Measurements from ENCODE around the gene BARX2.

BARX2 gene

DNA sequence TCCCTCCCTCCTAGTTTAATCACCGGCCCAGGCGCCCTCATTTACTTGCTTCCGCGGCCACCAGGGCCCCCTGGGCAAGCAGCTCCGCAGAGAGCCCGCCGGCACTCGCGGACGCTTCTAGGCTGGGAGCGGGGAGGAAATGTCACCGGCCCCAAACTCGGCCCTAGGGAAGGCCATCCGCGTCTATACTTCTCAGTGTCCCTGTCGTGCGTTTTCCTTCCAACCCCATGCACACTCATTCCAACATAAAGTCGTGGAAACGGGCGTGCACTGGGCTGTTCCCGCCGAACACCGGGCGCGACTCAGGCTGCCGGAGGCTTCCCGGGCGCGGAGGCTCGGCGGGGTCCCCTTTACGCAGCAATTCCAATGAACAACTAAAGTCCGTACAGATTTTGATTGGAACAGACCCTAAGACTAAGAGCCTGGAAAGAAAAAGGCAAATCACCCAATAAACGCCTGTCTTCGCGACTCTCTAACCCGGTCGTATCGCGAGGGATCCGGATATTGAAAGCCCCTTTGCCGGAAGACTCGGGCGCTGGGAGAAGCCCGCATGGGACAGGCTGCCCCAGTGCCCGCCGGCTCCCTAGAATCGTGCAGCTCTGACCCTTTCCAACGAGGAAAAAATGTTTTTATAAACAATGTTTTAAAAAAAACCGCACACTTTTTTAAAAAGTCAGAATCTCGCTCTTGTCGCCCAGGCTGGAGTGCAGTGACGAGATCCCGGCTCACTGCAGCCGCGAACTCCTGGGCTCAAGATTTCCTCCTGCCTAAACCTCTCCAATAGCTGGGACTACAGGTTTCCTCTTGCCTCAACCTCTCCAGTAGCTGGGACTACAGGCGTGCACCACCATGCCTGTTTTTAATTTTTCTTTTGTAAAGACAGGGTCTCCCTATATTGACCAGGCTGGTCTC lies 1.3 kb upstream of the BARX2 start:
- no peak for DNase-seq (ENCODE audit: low read depth)

DNA sequence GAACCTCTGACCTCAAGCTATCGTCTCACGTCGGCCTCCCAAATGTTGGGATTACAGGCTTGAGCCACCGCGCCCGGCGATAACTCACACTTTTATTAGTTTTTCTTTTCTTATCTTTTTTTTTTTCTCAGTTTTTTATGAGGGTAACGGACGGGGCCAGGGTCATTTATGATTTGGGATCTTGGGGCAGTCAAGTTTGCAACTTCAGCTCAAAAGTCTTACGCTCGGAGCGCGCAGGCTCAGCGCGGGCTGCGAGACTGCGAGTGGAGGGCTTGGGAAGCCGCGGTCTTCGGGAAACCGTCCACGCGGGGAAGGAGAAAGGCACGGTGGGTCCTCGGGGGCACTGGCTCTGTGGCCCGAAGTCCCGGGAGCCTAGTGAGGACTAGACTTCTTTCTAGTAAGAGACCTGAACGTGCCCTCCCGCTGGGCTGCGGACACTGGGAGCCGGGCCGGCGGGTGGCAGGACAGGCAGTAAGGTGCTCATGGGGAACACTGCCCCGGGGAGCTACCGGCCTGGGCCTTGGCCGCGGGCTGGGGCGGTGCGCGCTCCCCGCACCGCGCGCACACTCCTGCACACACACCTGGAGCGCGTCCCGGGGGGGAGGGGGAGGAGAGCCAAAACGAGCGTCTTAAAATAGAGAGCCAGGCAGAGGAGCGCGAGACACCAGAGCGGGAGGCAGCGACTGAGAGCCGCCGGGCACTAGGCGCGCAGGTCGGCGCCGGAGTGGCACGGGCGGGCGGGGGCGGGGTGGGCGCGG lies 476 bp upstream of the BARX2 start:
- no peak for DNase-seq (ENCODE audit: low read depth)

DNA sequence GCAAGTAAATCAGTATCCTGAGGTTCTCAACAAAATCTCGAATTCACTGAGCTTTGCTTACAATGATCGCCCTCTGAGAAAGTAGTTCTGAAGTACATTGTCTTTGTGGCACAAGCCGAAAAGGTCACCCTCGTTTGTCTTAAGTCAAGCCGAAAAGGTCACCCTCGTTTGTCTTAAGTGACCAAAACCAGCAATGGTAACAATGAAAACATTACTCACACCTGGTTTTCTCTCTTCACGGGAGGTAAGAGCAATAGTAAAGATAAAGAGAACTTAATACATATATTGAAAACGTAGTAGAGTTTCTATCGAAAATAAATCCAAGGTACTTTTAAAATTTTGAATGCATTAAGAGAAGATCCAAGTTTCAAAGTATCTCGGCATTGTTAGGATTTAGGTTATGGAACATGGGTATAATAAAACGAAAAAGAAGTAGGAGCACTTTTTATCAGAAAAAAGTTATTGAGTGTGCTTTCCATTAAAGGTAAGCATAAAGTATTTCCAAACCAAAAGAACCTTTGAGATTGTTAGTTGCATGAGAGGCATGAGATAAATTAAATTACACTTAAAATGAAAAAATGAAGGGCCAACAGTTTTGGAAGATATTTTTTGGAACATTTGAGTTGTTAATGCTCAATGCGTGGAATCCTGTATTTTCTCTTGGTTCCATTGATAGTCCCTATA lies 1.2 kb downstream of the BARX2 start:
- no peak for DNase-seq (ENCODE audit: low read depth)

DNA sequence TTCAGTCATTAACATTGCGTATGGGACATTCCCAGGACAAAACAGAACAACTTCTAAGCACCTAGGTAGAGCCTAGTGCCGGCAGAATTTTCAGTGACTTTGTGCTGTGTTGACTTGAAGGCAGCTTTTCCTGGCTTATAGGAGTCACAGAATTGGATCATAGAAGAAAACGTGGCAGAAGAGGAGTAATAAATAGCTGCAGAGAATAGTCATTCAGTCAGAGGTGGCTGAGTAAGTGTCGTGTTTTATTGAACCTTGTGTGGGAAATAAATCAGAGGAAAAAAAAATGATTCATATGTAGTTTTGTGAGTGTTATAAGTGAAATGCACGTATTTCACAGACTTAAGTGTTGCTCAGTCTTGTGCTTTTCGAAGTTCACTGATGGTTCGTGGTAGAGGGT lies 2.1 kb downstream of the BARX2 start:
- DNase-seq (ENCODE audit: low read depth): no peak

DNA sequence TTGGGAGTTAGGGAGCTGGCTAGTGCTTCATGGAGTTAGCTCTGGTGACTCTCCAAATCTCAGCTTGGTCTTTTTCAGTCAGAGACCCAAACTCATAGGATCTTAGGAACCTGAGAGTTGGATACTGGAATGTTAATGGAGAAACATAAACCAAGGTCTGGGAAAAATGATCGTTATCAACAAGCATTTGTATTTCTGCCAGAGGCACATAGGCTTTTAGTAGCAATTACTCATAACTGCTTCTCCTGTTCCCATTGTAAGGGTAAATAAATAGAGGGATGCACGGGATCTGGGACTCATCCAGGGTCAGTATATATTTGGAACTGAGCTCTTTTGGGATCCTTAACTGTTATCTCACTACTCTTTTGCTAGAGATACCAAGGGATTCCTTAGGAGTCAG lies 4.8 kb downstream of the BARX2 start:
- no peak for DNase-seq (ENCODE audit: low read depth)

DNA sequence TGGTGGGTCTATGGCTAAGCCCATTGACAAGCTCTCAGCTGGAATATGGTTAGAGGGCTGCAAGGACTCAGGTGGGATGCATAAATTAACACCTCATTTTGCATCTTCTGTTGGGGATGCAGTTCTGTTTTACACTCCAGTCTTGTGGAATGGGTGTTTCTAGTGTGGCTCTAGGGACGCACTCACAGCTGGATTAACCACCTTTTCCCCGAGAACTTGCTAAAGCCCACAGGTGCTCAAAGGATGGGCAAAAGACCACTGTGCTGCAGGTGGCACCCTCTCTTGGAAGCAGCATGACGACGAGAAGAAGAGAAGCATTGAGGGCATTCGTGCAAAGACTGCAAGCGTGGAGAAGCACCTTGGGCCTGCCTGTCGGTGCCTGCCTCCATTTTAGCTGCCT lies 6.9 kb downstream of the BARX2 start:
- DNase-seq (ENCODE audit: low read depth): no peak

DNA sequence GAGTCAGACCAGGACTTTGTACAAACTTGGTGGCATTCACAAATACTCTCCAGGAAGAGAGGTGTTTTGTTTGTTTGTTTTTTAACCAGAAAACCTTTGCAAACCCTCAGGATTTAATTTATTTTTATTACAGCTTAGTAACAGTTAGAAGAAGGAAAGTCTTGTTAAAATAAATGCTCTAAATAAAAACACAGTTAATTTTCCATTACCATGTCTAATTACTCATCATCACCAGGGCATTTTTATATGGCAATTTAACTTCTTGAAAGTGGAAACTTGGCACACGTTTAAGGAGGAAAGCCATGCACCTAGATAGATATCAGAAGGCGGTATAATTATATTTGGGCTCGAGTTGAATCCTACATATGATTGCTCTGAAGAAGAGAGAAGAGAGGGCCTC lies 7.4 kb downstream of the BARX2 start:
- DNase-seq (ENCODE audit: low read depth): no peak

DNA sequence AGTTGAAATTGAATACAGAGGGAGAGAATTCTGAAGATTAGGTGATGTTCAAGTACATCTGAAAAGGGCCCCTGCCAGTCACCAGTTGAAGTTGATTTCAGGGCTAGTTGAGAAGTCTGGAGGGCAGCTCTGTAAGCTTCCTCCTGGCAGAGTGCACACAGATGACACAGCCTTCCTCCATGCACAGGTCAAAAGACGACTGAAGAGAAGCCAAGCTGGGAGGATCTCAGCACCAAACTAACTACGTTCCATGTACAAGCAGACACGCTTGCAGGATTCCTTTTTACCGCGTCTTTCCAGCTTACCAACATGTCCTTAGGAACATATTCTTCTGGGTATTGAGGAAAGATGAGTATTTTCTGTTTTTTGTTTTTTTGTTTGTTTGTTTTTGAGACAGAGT lies 7.9 kb downstream of the BARX2 start:
- DNase-seq (ENCODE audit: low read depth): no peak

DNA sequence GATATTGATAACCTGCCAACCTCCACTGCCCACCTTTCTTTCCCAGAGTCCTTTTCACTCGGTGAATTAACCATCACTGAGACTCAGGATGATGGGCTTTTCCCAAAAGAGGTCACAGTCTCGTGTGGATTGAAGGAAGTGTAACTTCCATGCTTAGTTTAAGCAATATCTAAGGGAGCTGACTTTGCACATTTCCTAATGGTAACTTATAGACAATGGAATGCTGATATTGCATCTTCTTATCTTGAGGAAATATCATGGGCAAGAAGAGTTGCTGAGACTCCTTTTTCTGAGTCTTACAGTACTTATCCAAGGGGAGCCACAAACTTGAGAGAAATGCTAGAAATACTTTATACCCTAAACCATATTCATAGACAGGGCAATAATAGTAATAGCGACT lies 8.8 kb downstream of the BARX2 start:
- no peak for DNase-seq (ENCODE audit: low read depth)

DNA sequence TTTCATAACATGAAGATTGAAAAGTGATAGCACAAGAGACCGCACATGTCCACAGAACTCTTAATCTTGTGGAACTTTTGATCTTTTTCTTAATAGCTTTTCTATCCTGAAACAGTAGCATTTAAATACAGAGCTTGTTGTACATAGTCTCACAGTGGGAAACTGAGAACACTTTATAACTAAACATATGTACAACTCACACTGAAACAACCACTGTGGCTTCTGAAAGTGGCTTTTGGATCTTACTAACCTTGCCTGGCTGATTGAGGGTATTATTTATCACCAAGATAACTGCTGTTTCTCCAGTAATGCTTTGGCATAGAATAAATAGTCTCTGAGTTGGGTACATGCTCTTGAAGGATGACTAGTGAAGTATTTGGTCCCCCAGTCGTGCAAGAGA lies 10.2 kb downstream of the BARX2 start:
- DNase-seq (ENCODE audit: low read depth): no peak

DNA sequence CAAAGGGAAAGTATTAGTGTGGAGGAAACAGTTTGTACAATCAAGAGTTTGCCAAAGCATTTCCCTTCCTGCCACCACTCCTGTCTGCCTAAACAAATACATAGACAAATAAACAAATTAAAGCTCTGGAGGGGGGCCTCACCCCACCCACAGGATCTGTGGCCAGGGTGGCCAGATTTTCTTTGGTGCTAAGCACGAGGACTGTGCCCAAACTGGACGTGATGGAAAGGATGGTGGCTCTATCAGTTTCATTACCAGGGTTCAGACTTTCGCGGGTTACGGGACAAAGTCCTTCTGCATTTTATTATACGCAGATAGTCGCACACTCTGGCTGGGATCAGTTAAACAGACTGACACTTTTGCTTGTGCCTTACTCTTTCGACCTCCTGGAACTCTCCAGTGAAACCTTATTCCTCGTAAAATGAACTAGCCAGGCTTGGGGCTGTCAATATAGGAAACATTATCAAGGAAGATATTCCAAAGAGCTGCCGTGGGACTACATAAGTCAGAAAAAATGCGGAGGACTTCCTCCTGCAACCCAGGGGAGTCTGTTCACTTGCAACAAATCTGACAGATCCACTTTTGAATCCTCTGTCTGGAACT lies 11.2 kb downstream of the BARX2 start:
- DNase-seq (ENCODE audit: low read depth): no peak

DNA sequence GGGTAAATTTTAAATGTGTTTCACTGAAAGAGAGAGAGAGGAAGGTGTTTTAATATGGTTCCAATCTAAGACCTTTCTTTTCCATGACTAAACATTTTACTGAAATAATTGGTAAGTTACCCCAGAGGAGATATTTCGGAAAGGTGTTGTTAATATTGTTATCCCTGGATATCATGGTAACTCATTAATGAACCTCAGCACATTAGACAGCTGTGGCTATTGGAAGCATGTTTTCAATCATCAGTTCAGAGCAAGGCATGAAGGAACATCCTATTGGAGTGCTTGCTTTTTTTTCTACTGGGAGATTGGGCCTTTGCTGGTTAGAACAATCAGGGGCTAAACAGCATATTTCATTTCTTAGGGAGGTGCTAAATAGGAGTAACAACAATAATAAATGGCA lies 11.8 kb downstream of the BARX2 start:
- DNase-seq (ENCODE audit: low read depth): no peak

DNA sequence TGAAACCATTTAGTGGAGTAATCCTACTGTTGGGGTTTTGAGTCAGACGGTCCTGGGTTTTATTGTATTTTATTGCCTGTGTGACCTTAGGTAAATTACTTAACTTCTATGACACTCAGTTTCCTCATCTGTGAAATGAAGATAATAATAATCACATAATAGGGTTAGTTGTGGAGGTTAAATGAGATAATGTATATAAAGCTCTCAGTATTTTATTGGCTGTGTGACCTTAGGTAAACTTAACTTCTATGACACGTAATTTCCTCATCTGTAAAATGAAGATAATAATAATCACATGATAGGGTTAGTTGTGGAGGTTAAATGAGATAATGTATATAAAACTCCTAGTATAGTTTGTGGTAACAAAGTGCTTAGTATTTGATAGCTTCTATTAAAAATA lies 13.2 kb downstream of the BARX2 start:
- DNase-seq (ENCODE audit: low read depth): no peak

DNA sequence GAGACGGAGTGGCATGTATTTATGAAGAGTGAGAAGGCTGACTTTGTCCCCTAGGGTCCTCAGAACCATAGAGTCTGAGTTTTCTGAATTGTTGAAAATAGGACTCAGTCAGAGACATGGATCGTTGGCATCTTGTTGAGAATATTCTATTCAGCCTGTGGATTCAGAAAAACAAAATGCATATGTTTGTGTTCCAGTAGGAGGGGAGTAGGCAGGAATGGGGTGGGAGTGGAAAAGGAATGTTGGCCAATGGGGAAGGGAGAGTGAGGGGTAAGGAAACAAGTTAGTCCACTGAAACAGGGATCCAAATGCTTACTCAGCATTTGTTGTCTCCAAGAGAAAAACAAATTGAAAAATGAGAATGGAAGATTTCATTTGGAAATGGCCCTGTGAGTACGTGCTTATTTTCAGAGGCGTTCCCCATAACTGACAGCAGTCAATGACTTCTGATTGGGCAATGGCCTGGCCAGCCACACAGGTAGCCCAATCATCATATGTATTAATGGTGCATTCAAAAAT lies 14.7 kb downstream of the BARX2 start:
- DNase-seq (ENCODE audit: low read depth): no peak

DNA sequence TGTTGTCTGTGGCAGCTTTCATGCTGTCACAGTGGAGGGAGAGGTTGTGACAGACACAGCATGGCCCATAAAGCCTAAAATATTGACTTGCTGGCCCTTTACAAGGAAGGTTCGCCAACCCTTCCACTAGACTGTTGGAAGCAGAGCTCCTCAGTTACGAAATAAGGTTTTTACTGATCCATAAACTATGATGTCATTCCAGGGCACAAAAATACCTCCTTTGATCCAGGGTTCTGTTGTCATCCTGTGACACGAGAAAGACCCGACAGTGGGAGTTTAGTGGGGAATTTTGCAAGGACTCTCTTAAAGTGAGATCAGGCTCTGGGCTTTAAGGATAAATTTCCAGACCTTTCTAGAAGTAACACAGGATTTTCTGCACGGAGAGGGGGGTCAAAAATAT lies 15.7 kb downstream of the BARX2 start:
- no peak for DNase-seq (ENCODE audit: low read depth)

DNA sequence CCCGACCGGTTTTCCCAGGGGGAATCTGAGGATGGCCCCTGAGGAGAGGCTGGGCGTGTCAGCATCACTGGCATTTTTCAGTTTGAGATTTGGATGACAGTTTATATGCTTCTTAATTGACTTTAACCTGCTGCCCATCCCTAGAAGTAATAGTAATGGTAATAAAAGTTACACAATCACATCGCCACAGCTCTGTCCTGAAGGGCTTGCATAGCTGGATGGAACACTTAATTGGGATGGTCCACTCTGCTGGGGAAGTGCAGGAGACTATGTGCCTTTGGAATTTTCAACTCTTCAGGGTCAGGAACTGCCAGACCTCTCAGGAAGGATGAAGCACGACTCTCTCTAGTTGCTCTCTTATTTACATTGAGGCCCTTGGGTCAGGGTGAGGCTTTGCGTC lies 16.2 kb downstream of the BARX2 start:
- no peak for DNase-seq (ENCODE audit: low read depth)

DNA sequence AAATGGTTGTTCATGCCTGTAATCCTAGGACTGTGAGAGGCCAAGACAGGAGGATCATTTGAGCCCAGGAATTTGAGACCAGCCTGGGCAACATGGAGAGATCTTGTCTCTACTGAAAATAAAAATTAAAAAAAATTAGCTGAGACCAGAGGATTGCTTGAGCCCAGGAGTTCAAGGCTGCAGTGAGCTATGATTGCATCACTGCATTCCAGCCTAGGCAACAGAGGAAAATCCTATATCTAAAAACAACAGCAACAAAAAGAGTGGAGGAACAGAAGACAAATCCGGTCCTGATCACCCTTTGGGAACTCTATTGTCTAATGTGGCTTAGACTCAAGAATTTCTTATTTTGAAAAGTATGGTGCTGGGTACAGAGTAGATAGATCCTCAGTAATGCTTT lies 17.3 kb downstream of the BARX2 start:
- no peak for DNase-seq (ENCODE audit: low read depth)

DNA sequence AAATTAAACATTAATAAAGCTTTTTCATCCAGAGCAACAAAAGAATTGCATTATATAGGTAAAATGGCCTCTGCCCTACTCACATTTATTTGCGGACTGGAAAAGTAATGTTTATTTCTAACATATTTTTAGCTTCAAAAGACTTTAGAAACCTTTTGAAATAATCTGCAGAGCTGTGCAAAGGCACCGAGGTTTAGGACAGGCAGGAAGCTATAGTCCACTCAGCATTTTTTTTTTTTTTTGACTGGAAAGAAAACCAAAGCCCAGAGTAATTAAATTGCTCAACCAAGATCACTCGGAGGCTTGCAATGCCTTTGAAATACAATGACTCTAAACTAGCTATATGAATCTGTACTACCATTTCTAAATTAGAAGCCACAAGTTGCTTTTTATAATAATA lies 19.1 kb downstream of the BARX2 start:
- DNase-seq (ENCODE audit: low read depth): no peak

DNA sequence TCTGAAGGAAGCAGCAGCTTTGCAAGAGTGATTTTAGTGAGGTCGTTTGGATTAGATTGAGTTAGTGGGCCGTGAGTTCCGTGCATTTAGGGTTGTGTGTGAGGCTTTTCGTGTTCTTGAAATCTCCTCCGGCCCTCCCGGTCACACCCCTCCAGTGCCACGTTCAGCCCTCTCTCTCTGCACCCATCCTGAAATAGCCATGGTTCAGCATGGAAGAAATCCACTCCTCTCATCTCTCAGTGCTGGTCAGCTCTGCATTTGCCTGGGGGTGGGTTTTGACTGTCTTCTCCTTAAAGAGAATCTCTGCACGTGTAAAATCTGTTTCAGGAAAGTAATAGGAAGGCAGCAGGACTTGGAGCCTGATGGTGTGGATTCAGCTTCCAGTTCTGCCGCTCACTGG lies 19.8 kb downstream of the BARX2 start:
- DNase-seq (ENCODE audit: low read depth): no peak

DNA sequence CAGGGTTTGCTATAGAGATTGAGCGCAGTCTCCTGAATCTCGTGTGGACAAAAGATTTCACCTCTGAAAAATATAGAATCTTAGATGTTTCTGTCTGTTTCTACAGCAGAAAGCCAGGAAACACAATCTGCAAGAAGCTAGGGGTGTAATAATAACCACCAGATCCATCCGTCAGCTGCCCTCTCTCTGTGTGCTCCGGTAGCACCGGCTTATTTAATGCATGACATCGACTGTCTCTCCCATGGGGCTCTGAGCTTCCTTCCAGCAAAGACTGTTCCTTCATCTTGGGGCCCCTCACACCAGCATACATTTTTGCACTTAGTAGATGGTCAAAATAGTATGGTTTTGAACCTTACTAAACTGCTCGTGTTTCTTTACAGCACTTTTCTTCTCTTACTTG lies 20.2 kb downstream of the BARX2 start:
- DNase-seq (ENCODE audit: low read depth): no peak

DNA sequence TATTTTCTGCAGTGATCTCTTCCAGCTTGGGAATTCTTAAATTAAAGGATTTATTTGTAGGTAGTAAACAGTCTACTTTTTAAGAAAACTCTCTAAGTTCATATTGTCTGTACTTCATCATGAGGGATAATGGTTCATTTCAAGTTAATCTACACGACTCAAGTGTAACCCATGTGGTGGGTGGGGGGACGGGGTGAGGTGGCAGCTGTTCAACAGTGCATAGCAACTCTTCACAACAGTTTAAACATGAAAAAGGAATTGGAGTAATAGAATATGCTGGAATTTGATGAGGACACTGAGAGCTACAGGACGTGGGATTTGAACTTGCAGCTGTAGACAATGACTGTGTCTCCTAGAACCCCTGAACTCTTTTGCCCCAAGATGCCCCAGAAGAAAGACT lies 20.8 kb downstream of the BARX2 start:
- no peak for DNase-seq (ENCODE audit: low read depth)

All from activated T-cell treated with anti-CD3 and anti-CD28 coated beads for 1 hour (primary cell).